Uterus (tissue), 2 donors: ENCODE measurements around the gene NCR1.

ENCODE experiments used
- CTCF ChIP-seq, 4 experiments: fragments of 200-600 bp in 2 of 4; fragments of 450-650 bp in 2 of 4; sonication (generic) in 2 of 4; IDR thresholded peaks; one replicate each; pipeline ENCODE4 v1.5.1; 2016 to 2019; ENCODE audit warnings: antibody characterized with exemption in 4 of 4, mild to moderate bottlenecking in 2 of 4, moderate library complexity in 1 of 4
- POLR2A ChIP-seq, 2 donors: fragments of 450-650 bp; IDR thresholded peaks; one replicate each; pipeline ENCODE4 v1.6.1; 2016; ENCODE audit warnings: antibody characterized with exemption in 2 of 2, mild to moderate bottlenecking in 1 of 2, moderate library complexity in 1 of 2

- no peak for TF ChIP-seq POLR2A (IDR thresholded peaks at IDR 0.05)
- TF ChIP-seq CTCF (IDR thresholded peaks at IDR 0.05): no peak
These were observed 22.4 kb downstream of the NCR1 start for GRCh38 chr19:54928299-54928698.
